Measurements from ENCODE around the gene TACR1.
A peak's percentile ranks its signal among the peaks of the same experiment; 100 is the strongest.

TACR1 gene

DNA sequence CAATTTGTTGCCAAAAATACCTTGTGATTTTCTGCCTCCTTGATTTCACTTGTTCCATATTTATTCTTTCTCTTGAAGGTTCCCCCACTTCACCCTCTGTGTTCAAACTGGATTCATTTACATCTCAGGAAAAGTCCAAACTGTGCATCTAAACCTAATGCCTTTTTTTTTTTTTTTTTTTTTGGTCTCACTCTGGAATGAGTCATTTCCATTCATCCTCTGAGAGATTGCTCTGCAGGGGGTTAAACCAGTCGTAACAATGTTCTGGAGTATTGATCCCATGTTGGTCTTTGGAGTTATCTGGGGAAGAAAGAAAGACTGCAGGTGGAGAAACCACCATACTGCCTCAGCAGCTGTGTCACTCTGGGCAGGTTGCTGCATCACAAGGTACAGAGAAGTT is 119.7 kb downstream of the TACR1 start:
- POLR2A ChIA-PET, result interaction anchor here (0.6 kb wide), 1 partner anchor 482 kb away, joined by 5 read pairs; no protein-coding TSS in a partner anchor
- CTCF ChIA-PET, result interaction anchor here (1.1 kb wide), 1 partner anchor 15 kb away, joined by 4 read pairs; no protein-coding TSS in a partner anchor
- peak; percentile 42; the same call in 1 of the 2 replicates for TF ChIP-seq ZNF600 (tag by site-specific recombination; IDR thresholded peaks at IDR 0.05)
- no peak for TF ChIP-seq ZNF654 (tag by site-specific recombination; IDR thresholded peaks at IDR 0.05; ENCODE audit: low read depth)
- peak; percentile 54; the same call in 1 of the 2 replicates for TF ChIP-seq GLIS1 (tag by site-specific recombination; IDR thresholded peaks at IDR 0.05)
- peaks cover 2% of the 10 kb centered on the region; the same call in 1 of the 2 replicates for H3K4me1 ChIP-seq (ENCODE audit: control insufficient read depth, insufficient read depth, low read length)
- no peak overlapping the region for H3K27ac ChIP-seq (ENCODE audit: extremely low read depth, low read depth, low read length)
- no peak overlapping the region for H3K4me3 ChIP-seq (ENCODE audit: low read depth, low read length)
- no peaks in the 10 kb centered on the region for H3K9me3 ChIP-seq (ENCODE audit: control insufficient read depth, insufficient read depth, low read depth, low read length)
- no peaks in the 10 kb centered on the region for H3K36me3 ChIP-seq (ENCODE audit: control insufficient read depth in 2 of 2, insufficient read depth in 1 of 2, low read length in 2 of 2)

DNA sequence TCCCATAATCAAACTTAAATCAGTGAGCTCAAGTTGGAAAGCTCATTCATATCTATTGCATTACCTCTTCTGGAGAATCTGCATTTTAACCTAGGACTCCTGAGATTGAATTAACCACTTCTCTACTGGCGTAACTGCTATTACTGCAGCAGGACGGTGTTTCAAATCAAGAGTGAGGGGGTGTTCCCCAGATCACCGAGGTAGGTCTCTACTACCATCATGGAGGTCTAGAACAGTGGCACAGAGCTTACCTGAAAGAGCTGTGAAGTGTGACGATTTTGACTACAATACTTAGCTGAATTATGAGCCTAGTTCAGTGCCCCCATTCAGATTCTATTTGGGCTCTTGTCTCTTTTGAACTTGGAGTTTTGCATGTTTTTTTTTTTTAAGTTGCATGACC is 121.4 kb downstream of the TACR1 start:
- CTCF ChIA-PET, result interaction anchor here (4.7 kb wide), 1 partner anchor 13 kb away, joined by 32 read pairs; no protein-coding TSS in a partner anchor
- Histone ChIP-seq H3K36me3 (ENCODE audit: control insufficient read depth in 2 of 2, insufficient read depth in 1 of 2, low read length in 2 of 2) (no peaks in the 10 kb centered on the region), H3K27ac (ENCODE audit: extremely low read depth, low read depth, low read length) (no peak overlapping the region), H3K4me1 (ENCODE audit: control insufficient read depth, insufficient read depth, low read length) (peaks cover 2% of the 10 kb centered on the region; the same call in 1 of the 2 replicates), H3K9me3 (ENCODE audit: control insufficient read depth, insufficient read depth, low read depth, low read length) (no peaks in the 10 kb centered on the region), H3K4me3 (ENCODE audit: low read depth, low read length) (no peak overlapping the region)
- TF ChIP-seq, protein P1, sequence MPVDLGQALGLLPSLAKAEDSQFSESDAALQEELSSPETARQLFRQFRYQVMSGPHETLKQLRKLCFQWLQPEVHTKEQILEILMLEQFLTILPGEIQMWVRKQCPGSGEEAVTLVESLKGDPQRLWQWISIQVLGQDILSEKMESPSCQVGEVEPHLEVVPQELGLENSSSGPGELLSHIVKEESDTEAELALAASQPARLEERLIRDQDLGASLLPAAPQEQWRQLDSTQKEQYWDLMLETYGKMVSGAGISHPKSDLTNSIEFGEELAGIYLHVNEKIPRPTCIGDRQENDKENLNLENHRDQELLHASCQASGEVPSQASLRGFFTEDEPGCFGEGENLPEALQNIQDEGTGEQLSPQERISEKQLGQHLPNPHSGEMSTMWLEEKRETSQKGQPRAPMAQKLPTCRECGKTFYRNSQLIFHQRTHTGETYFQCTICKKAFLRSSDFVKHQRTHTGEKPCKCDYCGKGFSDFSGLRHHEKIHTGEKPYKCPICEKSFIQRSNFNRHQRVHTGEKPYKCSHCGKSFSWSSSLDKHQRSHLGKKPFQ (tag by site-specific recombination; IDR thresholded peaks at IDR 0.05), result no peak
- TF ChIP-seq ZNF394 (tag by site-specific recombination; IDR thresholded peaks at IDR 0.05; ENCODE audit: borderline replicate concordance) (no peak), RBAK (tag by site-specific recombination; IDR thresholded peaks at IDR 0.05) (no peak), ZNF585B (tag by site-specific recombination; IDR thresholded peaks at IDR 0.05) (no peak), YY1 (tag by site-specific recombination; IDR thresholded peaks at IDR 0.05) (no peak), ZNF248 (tag by site-specific recombination; IDR thresholded peaks at IDR 0.05) (no peak), ZNF776 (tag by site-specific recombination; IDR thresholded peaks at IDR 0.05; ENCODE audit: borderline replicate concordance) (no peak), GLI2 (tag by site-specific recombination; IDR thresholded peaks at IDR 0.05; ENCODE audit: borderline replicate concordance, low read depth) (no peak), SETDB1 (IDR thresholded peaks at IDR 0.05; ENCODE audit: insufficient read length, low read length) (no peak), ZNF311 (tag by site-specific recombination; IDR thresholded peaks at IDR 0.05; ENCODE audit: borderline replicate concordance) (no peak), ZNF501 (tag by site-specific recombination; IDR thresholded peaks at IDR 0.05) (no peak), ZFP37 (tag by site-specific recombination; IDR thresholded peaks at IDR 0.05) (no peak)
- TF ChIP-seq, protein P2, sequence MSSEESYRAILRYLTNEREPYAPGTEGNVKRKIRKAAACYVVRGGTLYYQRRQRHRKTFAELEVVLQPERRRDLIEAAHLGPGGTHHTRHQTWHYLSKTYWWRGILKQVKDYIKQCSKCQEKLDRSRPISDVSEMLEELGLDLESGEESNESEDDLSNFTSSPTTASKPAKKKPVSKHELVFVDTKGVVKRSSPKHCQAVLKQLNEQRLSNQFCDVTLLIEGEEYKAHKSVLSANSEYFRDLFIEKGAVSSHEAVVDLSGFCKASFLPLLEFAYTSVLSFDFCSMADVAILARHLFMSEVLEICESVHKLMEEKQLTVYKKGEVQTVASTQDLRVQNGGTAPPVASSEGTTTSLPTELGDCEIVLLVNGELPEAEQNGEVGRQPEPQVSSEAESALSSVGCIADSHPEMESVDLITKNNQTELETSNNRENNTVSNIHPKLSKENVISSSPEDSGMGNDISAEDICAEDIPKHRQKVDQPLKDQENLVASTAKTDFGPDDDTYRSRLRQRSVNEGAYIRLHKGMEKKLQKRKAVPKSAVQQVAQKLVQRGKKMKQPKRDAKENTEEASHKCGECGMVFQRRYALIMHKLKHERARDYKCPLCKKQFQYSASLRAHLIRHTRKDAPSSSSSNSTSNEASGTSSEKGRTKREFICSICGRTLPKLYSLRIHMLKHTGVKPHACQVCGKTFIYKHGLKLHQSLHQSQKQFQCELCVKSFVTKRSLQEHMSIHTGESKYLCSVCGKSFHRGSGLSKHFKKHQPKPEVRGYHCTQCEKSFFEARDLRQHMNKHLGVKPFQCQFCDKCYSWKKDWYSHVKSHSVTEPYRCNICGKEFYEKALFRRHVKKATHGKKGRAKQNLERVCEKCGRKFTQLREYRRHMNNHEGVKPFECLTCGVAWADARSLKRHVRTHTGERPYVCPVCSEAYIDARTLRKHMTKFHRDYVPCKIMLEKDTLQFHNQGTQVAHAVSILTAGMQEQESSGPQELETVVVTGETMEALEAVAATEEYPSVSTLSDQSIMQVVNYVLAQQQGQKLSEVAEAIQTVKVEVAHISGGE (tag by site-specific recombination; conservative IDR thresholded peaks at IDR 0.05; ENCODE audit: low read depth), result no peak
- TF ChIP-seq, protein P3, sequence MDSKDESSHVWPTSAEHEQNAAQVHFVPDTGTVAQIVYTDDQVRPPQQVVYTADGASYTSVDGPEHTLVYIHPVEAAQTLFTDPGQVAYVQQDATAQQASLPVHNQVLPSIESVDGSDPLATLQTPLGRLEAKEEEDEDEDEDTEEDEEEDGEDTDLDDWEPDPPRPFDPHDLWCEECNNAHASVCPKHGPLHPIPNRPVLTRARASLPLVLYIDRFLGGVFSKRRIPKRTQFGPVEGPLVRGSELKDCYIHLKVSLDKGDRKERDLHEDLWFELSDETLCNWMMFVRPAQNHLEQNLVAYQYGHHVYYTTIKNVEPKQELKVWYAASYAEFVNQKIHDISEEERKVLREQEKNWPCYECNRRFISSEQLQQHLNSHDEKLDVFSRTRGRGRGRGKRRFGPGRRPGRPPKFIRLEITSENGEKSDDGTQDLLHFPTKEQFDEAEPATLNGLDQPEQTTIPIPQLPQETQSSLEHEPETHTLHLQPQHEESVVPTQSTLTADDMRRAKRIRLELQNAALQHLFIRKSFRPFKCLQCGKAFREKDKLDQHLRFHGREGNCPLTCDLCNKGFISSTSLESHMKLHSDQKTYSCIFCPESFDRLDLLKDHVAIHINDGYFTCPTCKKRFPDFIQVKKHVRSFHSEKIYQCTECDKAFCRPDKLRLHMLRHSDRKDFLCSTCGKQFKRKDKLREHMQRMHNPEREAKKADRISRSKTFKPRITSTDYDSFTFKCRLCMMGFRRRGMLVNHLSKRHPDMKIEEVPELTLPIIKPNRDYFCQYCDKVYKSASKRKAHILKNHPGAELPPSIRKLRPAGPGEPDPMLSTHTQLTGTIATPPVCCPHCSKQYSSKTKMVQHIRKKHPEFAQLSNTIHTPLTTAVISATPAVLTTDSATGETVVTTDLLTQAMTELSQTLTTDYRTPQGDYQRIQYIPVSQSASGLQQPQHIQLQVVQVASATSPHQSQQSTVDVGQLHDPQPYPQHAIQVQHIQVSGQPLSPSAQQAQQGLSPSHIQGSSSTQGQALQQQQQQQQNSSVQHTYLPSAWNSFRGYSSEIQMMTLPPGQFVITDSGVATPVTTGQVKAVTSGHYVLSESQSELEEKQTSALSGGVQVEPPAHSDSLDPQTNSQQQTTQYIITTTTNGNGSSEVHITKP (tag by site-specific recombination; IDR thresholded peaks at IDR 0.05), result no peak
- TF ChIP-seq, protein P4, sequence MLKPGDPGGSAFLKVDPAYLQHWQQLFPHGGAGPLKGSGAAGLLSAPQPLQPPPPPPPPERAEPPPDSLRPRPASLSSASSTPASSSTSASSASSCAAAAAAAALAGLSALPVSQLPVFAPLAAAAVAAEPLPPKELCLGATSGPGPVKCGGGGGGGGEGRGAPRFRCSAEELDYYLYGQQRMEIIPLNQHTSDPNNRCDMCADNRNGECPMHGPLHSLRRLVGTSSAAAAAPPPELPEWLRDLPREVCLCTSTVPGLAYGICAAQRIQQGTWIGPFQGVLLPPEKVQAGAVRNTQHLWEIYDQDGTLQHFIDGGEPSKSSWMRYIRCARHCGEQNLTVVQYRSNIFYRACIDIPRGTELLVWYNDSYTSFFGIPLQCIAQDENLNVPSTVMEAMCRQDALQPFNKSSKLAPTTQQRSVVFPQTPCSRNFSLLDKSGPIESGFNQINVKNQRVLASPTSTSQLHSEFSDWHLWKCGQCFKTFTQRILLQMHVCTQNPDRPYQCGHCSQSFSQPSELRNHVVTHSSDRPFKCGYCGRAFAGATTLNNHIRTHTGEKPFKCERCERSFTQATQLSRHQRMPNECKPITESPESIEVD (tag by site-specific recombination; IDR thresholded peaks at IDR 0.05), result no peak
- TF ChIP-seq, protein P5, sequence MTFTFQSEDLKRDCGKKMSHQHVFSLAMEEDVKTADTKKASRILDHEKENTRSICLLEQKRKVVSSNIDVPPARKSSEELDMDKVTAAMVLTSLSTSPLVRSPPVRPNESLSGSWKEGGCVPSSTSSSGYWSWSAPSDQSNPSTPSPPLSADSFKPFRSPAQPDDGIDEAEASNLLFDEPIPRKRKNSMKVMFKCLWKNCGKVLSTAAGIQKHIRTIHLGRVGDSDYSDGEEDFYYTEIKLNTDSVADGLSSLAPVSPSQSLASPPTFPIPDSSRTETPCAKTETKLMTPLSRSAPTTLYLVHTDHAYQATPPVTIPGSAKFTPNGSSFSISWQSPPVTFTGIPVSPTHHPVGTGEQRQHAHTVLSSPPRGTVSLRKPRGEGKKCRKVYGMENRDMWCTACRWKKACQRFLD (tag by site-specific recombination; IDR thresholded peaks at IDR 0.05), result no peak
- POLR2A ChIA-PET, result interaction anchor here (0.5 to 0.7 kb wide), 2 partner anchors 531 to 1673 kb away, joined by 3 to 4 read pairs; no protein-coding TSS in a partner anchor

Data from HEK293 (cell line).